Central memory CD4-positive, alpha-beta T cell (primary cell): Measurements from ENCODE around the gene DMD.
"Not testable (repeated sequence)": the region's sequence is repeated elsewhere in the genome, so short reads cannot be mapped to it uniquely, and the experiment has no call there.

Source experiments
- DNase-seq: peaks from one replicate; pipeline ENCODE4 v3.0.0; 2022

The DMD gene

GRCh38 chrX:32597777-32598176, 613.6 kb downstream of the DMD start:
- no peak for DNase-seq

GRCh38 chrX:32592786-32593185, 618.6 kb downstream of the DMD start:
- no peak for DNase-seq

- no peak for DNase-seq
Measured at GRCh38 chrX:32591589-32591988, 619.8 kb downstream of the DMD start.

- DNase-seq: no peak
Measured at GRCh38 chrX:32582729-32583128, 628.6 kb downstream of the DMD start.

- DNase-seq: no peak
Measured at GRCh38 chrX:32576885-32577284, 634.5 kb downstream of the DMD start.

- no peak for DNase-seq
Measured at GRCh38 chrX:32572644-32573043, 638.7 kb downstream of the DMD start.

GRCh38 chrX:32571579-32571978, 639.8 kb downstream of the DMD start:
- no peak for DNase-seq

- no peak for DNase-seq
Measured at GRCh38 chrX:32562261-32562660, 649.1 kb downstream of the DMD start.

- DNase-seq: no peak
Measured at GRCh38 chrX:32545101-32545500, 666.2 kb downstream of the DMD start.

- DNase-seq: no peak
Measured at GRCh38 chrX:32538554-32538953, 672.8 kb downstream of the DMD start.

- DNase-seq: no peak
Measured at GRCh38 chrX:32533848-32534247, 677.5 kb downstream of the DMD start.

- no peak for DNase-seq
Measured at GRCh38 chrX:32532262-32532661, 679.1 kb downstream of the DMD start.

GRCh38 chrX:32530802-32531403, 680.4 kb downstream of the DMD start:
- DNase-seq: peak; percentile 2

- DNase-seq: not testable (repeated sequence)
Measured at GRCh38 chrX:32528451-32528850, 682.9 kb downstream of the DMD start.

- no peak for DNase-seq
Measured at GRCh38 chrX:32525234-32525633, 686.1 kb downstream of the DMD start.

GRCh38 chrX:32524385-32524784, 687.0 kb downstream of the DMD start:
- DNase-seq: no peak

- no peak for DNase-seq
Measured at GRCh38 chrX:32520789-32521188, 690.6 kb downstream of the DMD start.

GRCh38 chrX:32514986-32515385, 696.4 kb downstream of the DMD start:
- no peak for DNase-seq

- no peak for DNase-seq
Measured at GRCh38 chrX:32501606-32502005, 709.7 kb downstream of the DMD start.

GRCh38 chrX:32496671-32497070, 714.7 kb downstream of the DMD start:
- no peak for DNase-seq

- DNase-seq: no peak
Measured at GRCh38 chrX:32495855-32496254, 715.5 kb downstream of the DMD start.

GRCh38 chrX:32489125-32489524, 722.2 kb downstream of the DMD start:
- no peak for DNase-seq

- no peak for DNase-seq
Measured at GRCh38 chrX:32483534-32484136, 727.7 kb downstream of the DMD start.

- DNase-seq: no peak
Measured at GRCh38 chrX:32480019-32480418, 731.3 kb downstream of the DMD start.

- no peak for DNase-seq
Measured at GRCh38 chrX:32472364-32472763, 739.0 kb downstream of the DMD start.
